Measurements from ENCODE around the gene GLRA3.

Gene GLRA3

DNA sequence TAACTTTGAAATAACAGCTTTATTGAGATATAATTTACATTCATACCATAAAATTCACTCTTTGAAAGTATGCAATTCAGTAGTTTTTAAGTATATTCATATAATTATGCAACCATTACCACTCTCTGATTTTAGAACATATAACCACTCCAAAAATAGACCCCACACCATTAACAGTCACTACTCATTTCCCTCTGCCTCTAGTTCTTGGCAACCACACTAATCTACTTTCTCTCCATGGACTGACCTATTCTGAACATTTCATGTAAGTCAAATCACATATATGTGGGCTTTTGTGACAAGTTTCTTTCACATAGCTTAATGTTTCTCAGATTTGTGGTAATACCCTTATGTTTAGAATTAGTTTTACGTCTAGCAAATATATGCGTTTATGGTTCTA, 19.5 kb upstream of the GLRA3 start:
- Histone ChIP-seq H3K79me2 (no peaks in the 10 kb centered on the region), H3K9ac (no peak overlapping the region), H3K27me3 (ENCODE audit: control insufficient read depth, insufficient read depth, low read length) (no peaks in the 10 kb centered on the region), H3K4me2 (ENCODE audit: low read length) (no peak overlapping the region), H3K4me3 (ENCODE audit: low read depth, low read length) (no peak overlapping the region), H2AFZ (no peak overlapping the region), H3K4me1 (no peaks in the 10 kb centered on the region), H3K36me3 (ENCODE audit: control insufficient read depth, insufficient read depth, low read length) (no peaks in the 10 kb centered on the region), H3K9me3 (ENCODE audit: control insufficient read depth, low read length) (no peaks in the 10 kb centered on the region), H3K27ac (no peak overlapping the region)
- TF ChIP-seq, protein P1, sequence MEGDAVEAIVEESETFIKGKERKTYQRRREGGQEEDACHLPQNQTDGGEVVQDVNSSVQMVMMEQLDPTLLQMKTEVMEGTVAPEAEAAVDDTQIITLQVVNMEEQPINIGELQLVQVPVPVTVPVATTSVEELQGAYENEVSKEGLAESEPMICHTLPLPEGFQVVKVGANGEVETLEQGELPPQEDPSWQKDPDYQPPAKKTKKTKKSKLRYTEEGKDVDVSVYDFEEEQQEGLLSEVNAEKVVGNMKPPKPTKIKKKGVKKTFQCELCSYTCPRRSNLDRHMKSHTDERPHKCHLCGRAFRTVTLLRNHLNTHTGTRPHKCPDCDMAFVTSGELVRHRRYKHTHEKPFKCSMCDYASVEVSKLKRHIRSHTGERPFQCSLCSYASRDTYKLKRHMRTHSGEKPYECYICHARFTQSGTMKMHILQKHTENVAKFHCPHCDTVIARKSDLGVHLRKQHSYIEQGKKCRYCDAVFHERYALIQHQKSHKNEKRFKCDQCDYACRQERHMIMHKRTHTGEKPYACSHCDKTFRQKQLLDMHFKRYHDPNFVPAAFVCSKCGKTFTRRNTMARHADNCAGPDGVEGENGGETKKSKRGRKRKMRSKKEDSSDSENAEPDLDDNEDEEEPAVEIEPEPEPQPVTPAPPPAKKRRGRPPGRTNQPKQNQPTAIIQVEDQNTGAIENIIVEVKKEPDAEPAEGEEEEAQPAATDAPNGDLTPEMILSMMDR (IDR thresholded peaks at IDR 0.05), result no peak

DNA sequence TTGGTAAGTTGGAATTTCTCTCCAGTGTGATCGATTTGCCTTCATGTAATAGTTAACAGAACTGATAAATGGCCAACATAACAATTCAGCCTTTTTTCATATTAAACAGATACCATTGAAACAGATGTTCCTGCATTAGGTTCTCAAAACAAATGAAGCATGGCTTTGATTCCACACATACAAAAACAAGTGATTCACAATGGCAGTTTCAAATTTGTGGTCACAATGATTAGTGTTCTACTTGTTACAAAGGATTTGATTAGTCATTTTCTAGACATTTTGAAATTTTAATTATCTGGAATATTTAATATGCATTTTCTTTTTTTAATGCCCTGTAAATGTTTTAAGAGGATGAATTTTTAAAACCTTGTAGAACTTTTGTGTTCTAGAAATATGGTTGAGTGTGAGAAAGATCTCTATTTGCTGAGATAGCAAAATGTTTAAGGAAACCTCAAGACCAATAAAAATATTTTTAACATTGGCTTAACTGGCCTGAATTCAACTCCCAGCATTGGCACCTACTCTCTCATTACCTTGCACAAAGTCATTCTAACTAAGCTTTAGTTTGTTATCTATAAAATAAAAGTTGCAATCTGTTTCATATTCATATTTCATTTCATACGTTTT, 18.9 kb upstream of the GLRA3 start:
- Histone ChIP-seq H3K9me3 (ENCODE audit: control insufficient read depth, low read length) (no peaks in the 10 kb centered on the region), H2AFZ (no peak overlapping the region), H3K4me1 (no peaks in the 10 kb centered on the region), H3K27me3 (ENCODE audit: control insufficient read depth, insufficient read depth, low read length) (no peaks in the 10 kb centered on the region), H3K4me2 (ENCODE audit: low read length) (no peak overlapping the region), H3K9ac (no peak overlapping the region), H3K27ac (no peak overlapping the region), H3K79me2 (no peaks in the 10 kb centered on the region), H3K4me3 (ENCODE audit: low read depth, low read length) (no peak overlapping the region), H3K36me3 (ENCODE audit: control insufficient read depth, insufficient read depth, low read length) (no peaks in the 10 kb centered on the region)
- TF ChIP-seq, protein P1 (IDR thresholded peaks at IDR 0.05), result no peak

GRCh38 chr4:174835536-174835935, 6.5 kb upstream of the GLRA3 start:
- Histone ChIP-seq H3K4me2 (ENCODE audit: low read length) (no peak overlapping the region), H3K9ac (no peak overlapping the region), H3K27me3 (ENCODE audit: control insufficient read depth, insufficient read depth, low read length) (no peaks in the 10 kb centered on the region), H3K79me2 (no peaks in the 10 kb centered on the region), H3K9me3 (ENCODE audit: control insufficient read depth, low read length) (no peaks in the 10 kb centered on the region), H2AFZ (no peak overlapping the region), H3K27ac (peak overlapping the region; percentile 29), H3K4me3 (ENCODE audit: low read depth, low read length) (no peak overlapping the region), H3K36me3 (ENCODE audit: control insufficient read depth, insufficient read depth, low read length) (no peaks in the 10 kb centered on the region), H3K4me1 (no peaks in the 10 kb centered on the region)
- TF ChIP-seq, protein P1 (IDR thresholded peaks at IDR 0.05), result no peak

DNA sequence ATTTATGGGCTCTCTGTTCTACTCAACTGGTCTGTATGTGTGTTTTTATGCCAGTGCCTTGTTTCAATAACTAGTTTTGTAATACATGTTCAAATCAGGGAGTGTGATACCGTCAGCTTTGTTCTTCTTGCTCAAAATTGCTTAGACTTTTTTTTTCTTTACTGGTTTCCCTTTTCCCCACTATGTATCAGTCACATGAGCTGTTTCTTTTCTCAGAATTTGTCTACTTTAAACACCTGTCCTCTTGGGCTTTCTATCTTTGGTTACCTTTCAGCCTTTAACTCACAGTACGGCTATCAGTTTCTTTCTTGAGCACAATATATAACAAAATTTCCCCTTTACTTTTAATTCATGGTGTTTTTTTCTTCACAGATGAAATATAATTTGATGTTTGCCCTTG, 5.4 kb upstream of the GLRA3 start:
- H3K27ac ChIP-seq, result no peak overlapping the region
- TF ChIP-seq, protein P1 (IDR thresholded peaks at IDR 0.05), result no peak
- no peaks in the 10 kb centered on the region for H3K79me2 ChIP-seq
- no peak overlapping the region for H2AFZ ChIP-seq
- H3K27me3 ChIP-seq (ENCODE audit: control insufficient read depth, insufficient read depth, low read length), result no peaks in the 10 kb centered on the region
- H3K4me2 ChIP-seq (ENCODE audit: low read length), result no peak overlapping the region
- no peak overlapping the region for H3K4me3 ChIP-seq (ENCODE audit: low read depth, low read length)
- H3K4me1 ChIP-seq, result no peaks in the 10 kb centered on the region
- no peaks in the 10 kb centered on the region for H3K9me3 ChIP-seq (ENCODE audit: control insufficient read depth, low read length)
- H3K36me3 ChIP-seq (ENCODE audit: control insufficient read depth, insufficient read depth, low read length), result no peaks in the 10 kb centered on the region
- H3K9ac ChIP-seq, result no peak overlapping the region

- Histone ChIP-seq H3K36me3 (ENCODE audit: control insufficient read depth, insufficient read depth, low read length) (no peaks in the 10 kb centered on the region), H3K4me1 (no peaks in the 10 kb centered on the region), H3K9me3 (ENCODE audit: control insufficient read depth, low read length) (no peaks in the 10 kb centered on the region), H3K4me2 (ENCODE audit: low read length) (no peak overlapping the region), H3K9ac (no peak overlapping the region), H3K4me3 (ENCODE audit: low read depth, low read length) (no peak overlapping the region), H3K27me3 (ENCODE audit: control insufficient read depth, insufficient read depth, low read length) (no peaks in the 10 kb centered on the region), H3K79me2 (no peaks in the 10 kb centered on the region), H2AFZ (no peak overlapping the region), H3K27ac (no peak overlapping the region)
- TF ChIP-seq, protein P1 (IDR thresholded peaks at IDR 0.05), result no peak
Observed at GRCh38 chr4:174826660-174827059, 2.4 kb downstream of the GLRA3 start.

All from parathyroid adenoma (tissue), 2 donors.